ENCODE measurements around the gene PPIL1. TPM values are rescaled to one million over a fixed set of nuclear protein-coding genes. Genes with fewer than 3 reads are reported as not detected.

PPIL1 gene
- total RNA-seq, 2 experiments from 2014 or later, result 32.6 to 33.5 TPM

- DNase-seq (no peak), ATAC-seq (no peak)
- no peaks in the 10 kb centered on the region for H3K9me3 Mint-ChIP-seq (ENCODE audit: insufficient read depth)
- POLR2A ChIA-PET, result no interaction called here
- no peaks in the 10 kb centered on the region for H3K36me3 Mint-ChIP-seq (ENCODE audit: low read depth)
- peaks cover 20% of the 10 kb centered on the region for H3K27me3 Mint-ChIP-seq (ENCODE audit: low read depth)
- H3K27ac Mint-ChIP-seq, result no peak overlapping the region
- CTCF ChIA-PET, result interaction anchor here (0.7 kb wide), 1 partner anchor 25 kb away, joined by 3 read pairs; no protein-coding TSS in a partner anchor
- H3K4me1 Mint-ChIP-seq (ENCODE audit: low read depth), result no peaks in the 10 kb centered on the region
- H3K4me3 Mint-ChIP-seq, result no peak overlapping the region
These were observed 66.9 kb downstream of the PPIL1 start for GRCh38 chr6:36807750-36808149.

- no peaks in the 10 kb centered on the region for H3K9me3 Mint-ChIP-seq (ENCODE audit: insufficient read depth)
- H3K4me1 Mint-ChIP-seq (ENCODE audit: low read depth), result no peaks in the 10 kb centered on the region
- DNase-seq (no peak), ATAC-seq (no peak)
- no peak overlapping the region for H3K4me3 Mint-ChIP-seq
- CTCF ChIA-PET, result interaction anchor here (0.7 kb wide), 1 partner anchor 25 kb away, joined by 3 read pairs; no protein-coding TSS in a partner anchor
- H3K27ac Mint-ChIP-seq, result no peak overlapping the region
- H3K27me3 Mint-ChIP-seq (ENCODE audit: low read depth), result peaks cover 20% of the 10 kb centered on the region
- POLR2A ChIA-PET, result no interaction called here
- no peaks in the 10 kb centered on the region for H3K36me3 Mint-ChIP-seq (ENCODE audit: low read depth)
These were observed 67.5 kb downstream of the PPIL1 start for GRCh38 chr6:36807143-36807542.

- Mint-ChIP-seq H3K27ac (no peak overlapping the region), H3K4me3 (no peak overlapping the region), H3K9me3 (ENCODE audit: insufficient read depth) (no peaks in the 10 kb centered on the region), H3K36me3 (ENCODE audit: low read depth) (no peaks in the 10 kb centered on the region), H3K4me1 (ENCODE audit: low read depth) (no peaks in the 10 kb centered on the region), H3K27me3 (ENCODE audit: low read depth) (peaks cover 20% of the 10 kb centered on the region)
- POLR2A ChIA-PET, result interaction anchor here (0.7 kb wide), 1 partner anchor 55 kb away, joined by 3 read pairs; no protein-coding TSS in a partner anchor
- no peak for ATAC-seq
- no peak for DNase-seq
- CTCF ChIA-PET, result interaction anchor here (0.9 kb wide), 1 partner anchor 43 kb away, joined by 4 read pairs; no protein-coding TSS in a partner anchor
These were observed 68.7 kb downstream of the PPIL1 start for GRCh38 chr6:36805917-36806316.

GRCh38 chr6:36805096-36805797, 69.4 kb downstream of the PPIL1 start:
- Mint-ChIP-seq H3K9me3 (ENCODE audit: insufficient read depth) (no peaks in the 10 kb centered on the region), H3K4me1 (ENCODE audit: low read depth) (no peaks in the 10 kb centered on the region), H3K27me3 (ENCODE audit: low read depth) (peaks cover 20% of the 10 kb centered on the region), H3K4me3 (no peak overlapping the region), H3K36me3 (ENCODE audit: low read depth) (no peaks in the 10 kb centered on the region), H3K27ac (no peak overlapping the region)
- ATAC-seq (no peak), DNase-seq (no peak)
- POLR2A ChIA-PET, result interaction anchor here (0.7 kb wide), 1 partner anchor 54 kb away, joined by 3 read pairs; no protein-coding TSS in a partner anchor
- CTCF ChIA-PET, result interaction anchor here (0.9 kb wide), 1 partner anchor 44 kb away, joined by 4 read pairs; no protein-coding TSS in a partner anchor

Other genes with a start within 250 kb of the PPIL1 start
- gene CDKN1A, start 196.1 kb downstream of the PPIL1 start, total RNA-seq, result 10 to 100 TPM; 43.4 to 44.2 TPM
- not detected for gene RAB44, start 177.0 kb downstream of the PPIL1 start, total RNA-seq
- gene CPNE5, start 35.4 kb downstream of the PPIL1 start, total RNA-seq, result 1 to 10 TPM; 1.4 to 1.7 TPM
- 10 to 100 TPM; 40.0 to 41.1 TPM for gene C6orf89, start 11.1 kb upstream of the PPIL1 start, total RNA-seq
- gene PI16, start 79.9 kb upstream of the PPIL1 start, total RNA-seq, result under 1 TPM in 1 of 2 experiments, not detected in 1; 0.63 TPM
- gene MTCH1, start 111.4 kb upstream of the PPIL1 start, total RNA-seq, result 100 to 1,000 TPM; 117 to 122 TPM
- 10 to 100 TPM; 10.1 to 12.1 TPM for gene FGD2, start 130.9 kb upstream of the PPIL1 start, total RNA-seq

Data from activated CD8-positive, alpha-beta T cell treated with anti-CD3 and anti-CD28 coated beads, Interleukin-2, amount 10 ng/mL, durations not matched to agents 7 days and 5 days (primary cell).